Dedifferentiated amniotic fluid mesenchymal stem cell (primary cell): Measurements from ENCODE around the gene DHX32.
"Not testable (repeated sequence)": the region's sequence is repeated elsewhere in the genome, so short reads cannot be mapped to it uniquely, and the experiment has no call there.

Experiments used
- DNase-seq: peaks from one replicate; pipeline ENCODE4 v3.0.0-alpha.2; 2016; ENCODE audit errors: extremely low spot score

Gene DHX32

GRCh38 chr10:125896088-125896934 lies 15.2 kb upstream of the DHX32 start, which contains the start of gene FANK1:
Gene FANK1 (plus strand): TSS chr10:125896564. CDS start chr10:125896643, 79 bp downstream.
- peak; percentile 70 for DNase-seq

GRCh38 chr10:125895130-125896087 lies 14.3 kb upstream of the DHX32 start:
- peak; percentile 60 for DNase-seq

- not testable (repeated sequence) for DNase-seq
Observed at GRCh38 chr10:125894176-125894575, 13.1 kb upstream of the DHX32 start.

DNA sequence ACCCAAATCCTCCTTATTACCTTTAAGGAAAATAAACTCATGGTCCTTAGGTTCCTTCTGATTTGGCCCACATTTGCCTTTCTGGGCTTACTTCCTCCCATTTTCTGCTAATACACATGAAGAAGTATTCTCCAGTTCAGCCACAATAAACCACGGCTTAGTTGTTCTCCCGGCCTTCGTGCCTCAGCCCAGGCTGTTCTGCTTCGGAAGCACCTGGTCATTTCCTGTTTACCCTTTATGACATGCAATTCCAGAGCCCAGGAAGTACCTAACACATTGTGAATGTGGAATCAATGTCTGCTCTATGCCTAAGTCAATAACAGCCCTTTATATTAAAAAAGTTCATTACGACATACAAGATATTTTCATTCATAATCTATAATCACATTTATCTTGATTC lies 11.3 kb upstream of the DHX32 start:
- not testable (repeated sequence) for DNase-seq

DNA sequence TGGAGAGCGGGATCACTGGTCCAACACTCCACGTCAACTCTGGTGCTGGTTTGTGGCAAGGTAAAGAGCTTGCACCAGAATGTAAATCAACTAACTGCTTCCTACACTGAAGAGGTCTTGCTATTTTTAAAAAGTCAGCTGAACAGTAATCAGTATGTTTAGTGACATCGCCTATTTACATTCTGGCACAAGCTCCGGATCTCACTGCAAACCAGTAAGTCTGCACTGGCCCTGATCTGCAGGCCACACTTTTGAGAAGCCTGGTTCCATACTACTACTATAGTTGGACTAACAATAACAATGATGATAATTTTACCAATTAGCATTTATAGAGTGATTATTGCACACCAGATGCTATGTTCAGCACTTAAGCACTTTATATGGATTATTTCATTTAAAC lies 8.3 kb upstream of the DHX32 start:
- not testable (repeated sequence) for DNase-seq

DNA sequence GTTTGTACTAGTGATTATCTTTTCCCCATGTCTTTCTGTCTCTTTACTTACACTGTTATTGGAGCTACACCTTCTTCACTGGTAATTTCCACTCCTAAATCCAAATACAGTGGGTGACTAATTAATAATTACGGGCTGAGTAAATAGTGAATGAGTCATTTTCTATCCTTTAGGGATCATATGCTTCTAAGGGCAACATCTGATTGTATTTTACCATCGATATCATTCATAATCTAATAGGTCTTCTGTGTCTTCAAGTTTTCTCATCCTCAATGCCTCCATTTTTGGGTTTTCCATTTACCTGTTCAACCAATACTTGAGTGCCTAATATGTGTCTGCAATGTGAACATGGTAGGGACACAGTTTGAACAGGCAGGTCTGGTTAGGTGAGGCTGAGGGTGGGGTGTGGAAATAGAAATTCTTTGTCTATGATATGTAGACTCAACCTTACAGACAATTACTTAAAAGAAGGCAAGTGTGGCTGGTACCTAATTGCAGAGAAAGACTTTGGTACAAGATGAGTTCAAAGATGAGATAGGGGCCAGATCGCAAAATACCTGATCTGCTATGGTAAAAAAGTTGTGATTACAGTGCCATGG lies 5.9 kb upstream of the DHX32 start:
- DNase-seq: no peak

GRCh38 chr10:125883211-125883610 lies 2.1 kb upstream of the DHX32 start:
- no peak for DNase-seq

- DNase-seq: no peak
Observed at GRCh38 chr10:125882596-125882995, 1.5 kb upstream of the DHX32 start.

DNA sequence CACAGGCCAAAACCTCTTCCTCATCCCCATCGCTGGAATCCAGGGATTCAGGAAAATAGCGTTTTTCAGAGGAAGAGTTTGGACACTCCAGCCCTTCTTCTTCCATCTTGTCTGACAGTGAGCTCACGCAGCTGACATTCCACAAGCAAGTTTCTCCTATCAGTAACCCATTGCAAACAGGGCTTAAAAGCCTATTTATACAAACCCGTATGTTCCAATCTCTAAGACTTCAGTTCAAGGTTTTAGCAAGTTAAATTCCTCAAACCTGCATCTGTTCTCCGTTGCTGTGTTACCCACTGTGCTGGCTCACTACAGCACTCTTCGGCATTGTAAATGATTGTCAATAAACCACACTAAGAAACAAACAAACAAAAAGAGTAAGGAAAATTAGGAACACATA lies 373 bp downstream of the DHX32 start:
- no peak for DNase-seq

- peak; percentile 62 for DNase-seq
Observed at GRCh38 chr10:125878957-125879835, 1.9 kb downstream of the DHX32 start.

- no peak for DNase-seq
Observed at GRCh38 chr10:125871338-125871737, 9.8 kb downstream of the DHX32 start.

- peak; percentile 44 for DNase-seq
Observed at GRCh38 chr10:125868372-125868975, 12.6 kb downstream of the DHX32 start.

DNA sequence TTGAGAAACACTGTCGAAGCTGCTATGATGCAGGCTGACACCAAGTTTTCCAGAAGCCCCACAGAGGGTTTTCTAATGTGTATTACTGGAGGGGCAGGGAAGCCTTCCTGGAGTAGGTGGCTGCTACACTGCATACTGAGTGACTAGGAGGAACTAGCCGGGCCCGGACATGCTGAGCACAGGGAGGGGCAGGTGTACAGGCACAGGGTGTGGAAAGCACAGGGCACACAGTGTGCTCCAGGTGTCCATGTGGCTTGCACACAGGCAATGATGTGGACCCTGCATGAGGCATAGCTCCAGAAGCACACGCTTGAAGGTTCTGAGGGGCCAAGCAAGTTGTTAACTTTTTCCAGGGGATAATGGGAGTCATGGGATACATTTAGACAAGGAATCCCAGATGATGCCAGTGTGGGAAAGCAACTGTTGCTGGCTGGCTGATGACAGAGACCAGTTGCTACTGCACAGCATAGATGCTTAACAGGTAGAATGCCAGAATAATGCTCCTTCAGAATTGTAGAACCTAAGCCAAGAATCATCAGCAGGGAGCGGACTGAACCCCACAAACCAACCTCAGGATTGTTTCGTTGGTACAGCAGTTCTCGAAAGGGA lies 14.6 kb downstream of the DHX32 start:
- DNase-seq: no peak

- DNase-seq: no peak
Observed at GRCh38 chr10:125865120-125865519, 16.0 kb downstream of the DHX32 start.

DNA sequence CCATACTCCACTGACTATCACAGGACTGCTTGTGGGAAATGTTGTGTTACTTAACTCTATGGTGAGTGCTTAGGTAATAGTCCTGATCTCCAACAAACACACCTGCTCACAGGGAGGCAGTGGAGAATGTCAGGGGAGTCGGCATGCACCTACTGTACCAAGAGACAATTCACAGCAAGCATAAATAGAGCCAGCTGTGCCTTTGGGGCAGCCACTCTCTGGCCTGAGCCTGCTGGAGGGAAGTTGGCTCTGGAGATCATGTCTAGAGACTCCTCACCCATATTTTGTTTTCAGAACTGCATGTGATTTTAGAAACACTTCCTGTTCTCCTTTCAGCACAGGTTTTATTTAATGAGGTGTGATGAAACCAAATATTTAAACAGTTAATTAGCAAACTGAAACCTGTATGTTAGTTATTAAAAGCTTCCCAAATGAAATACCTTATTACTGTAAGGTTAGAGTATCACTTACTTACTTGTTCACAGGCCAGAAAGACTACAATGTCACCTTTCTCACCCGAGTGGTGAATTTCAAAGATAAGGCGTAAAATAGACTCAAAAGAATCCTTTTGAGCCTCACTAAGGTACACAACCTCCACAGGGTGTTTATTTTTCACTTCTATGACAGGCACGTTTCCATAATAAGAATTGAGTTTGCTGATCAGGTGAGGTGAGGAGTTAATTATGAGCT lies 21.8 kb downstream of the DHX32 start:
- DNase-seq: no peak

DNA sequence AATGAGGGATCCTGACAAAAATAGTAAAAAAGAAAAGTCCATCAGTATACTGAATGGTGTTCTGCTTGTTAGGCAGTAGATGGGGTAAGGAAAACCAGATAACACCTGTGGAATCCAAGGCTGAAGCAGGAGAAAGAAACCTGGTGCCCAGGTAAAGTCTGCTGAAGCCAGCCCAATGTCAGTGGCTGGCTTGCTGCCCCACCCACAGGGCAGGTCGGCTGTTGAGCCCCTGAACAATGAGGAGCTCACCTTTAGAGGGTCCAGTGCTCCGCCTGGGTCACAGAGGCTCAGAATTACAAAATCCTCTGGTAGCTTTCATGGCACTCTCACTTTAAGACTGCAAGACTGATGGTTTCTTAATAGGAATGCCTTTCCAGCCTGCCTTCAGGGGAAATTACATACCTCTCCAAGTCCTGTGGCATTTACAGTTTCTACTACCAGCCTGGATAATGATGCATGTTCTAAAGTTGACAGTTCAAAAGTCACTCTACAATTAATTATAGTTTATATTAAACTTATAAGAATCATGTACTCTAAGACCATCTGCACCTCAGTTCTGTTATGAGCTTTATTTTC lies 23.8 kb downstream of the DHX32 start:
- DNase-seq: no peak

DNA sequence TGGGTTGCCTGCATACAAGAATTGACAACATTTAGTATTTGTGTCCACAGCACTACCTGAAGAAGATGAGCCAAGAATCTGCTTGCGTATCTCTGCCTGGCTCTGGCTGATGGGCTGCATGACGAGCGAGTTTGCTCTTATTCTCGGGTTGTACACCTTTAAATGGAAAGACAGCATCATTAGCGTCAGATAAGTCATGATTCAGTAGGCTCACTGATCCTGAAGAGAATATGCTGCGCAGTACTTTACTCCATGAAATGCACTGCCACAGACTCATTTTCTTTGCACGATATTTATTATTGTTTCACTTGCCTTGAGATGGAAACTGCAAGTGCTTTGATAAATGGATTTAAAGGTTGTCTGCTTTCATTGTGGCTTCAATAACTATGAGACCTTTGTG lies 28.6 kb downstream of the DHX32 start:
- no peak for DNase-seq

GRCh38 chr10:125850766-125851731 lies 30.0 kb downstream of the DHX32 start:
- DNase-seq: no peak
